Body of pancreas (tissue), 4 donors: ENCODE results near the gene ERBB3.

Experiments used
- POLR2A ChIP-seq, 3 donors: fragments of 450-650 bp; IDR thresholded peaks; one replicate each; pipeline ENCODE4 v1.6.1; 2016; ENCODE audit warnings: antibody characterized with exemption in 3 of 3, mild to moderate bottlenecking in 2 of 3
- TF ChIP-seq, protein P1 (sequence below), 7 experiments: fragments of 450-650 bp in 4 of 7; fragments of 200-600 bp in 3 of 7; sonication (generic) in 3 of 7; IDR thresholded peaks; one replicate each; pipeline ENCODE4 v1.5.1; 2016 to 2019; ENCODE audit warnings: antibody characterized with exemption in 7 of 7

DNA sequence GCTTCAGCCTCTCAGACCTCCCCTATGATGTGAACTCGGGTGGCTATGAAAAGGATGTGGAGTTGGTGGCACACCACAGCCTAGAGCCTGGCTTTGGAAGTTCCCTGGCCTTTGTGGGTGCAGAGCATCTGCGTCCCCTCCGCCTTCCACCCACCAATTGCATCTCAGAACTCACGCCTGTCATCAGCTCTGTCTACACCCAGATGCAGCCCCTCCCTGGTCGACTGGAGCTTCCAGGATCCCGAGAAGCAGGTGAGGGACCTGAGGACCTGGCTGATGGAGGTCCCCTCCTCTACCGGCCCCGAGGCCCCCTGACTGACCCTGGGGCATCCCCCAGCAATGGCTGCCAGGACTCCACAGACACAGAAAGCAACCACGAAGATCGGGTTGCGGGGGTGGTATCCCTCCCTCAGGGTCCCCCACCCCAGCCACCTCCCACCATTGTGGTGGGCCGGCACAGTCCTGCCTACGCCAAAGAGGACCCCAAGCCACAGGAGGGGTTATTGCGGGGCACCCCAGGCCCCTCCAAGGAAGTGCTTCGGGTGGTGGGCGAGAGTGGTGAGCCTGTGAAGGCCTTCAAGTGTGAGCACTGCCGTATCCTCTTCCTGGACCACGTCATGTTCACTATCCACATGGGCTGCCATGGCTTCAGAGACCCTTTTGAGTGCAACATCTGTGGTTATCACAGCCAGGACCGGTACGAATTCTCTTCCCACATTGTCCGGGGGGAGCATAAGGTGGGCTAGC lies 45.2 kb upstream of the ERBB3 start:
- TF ChIP-seq, protein P1, sequence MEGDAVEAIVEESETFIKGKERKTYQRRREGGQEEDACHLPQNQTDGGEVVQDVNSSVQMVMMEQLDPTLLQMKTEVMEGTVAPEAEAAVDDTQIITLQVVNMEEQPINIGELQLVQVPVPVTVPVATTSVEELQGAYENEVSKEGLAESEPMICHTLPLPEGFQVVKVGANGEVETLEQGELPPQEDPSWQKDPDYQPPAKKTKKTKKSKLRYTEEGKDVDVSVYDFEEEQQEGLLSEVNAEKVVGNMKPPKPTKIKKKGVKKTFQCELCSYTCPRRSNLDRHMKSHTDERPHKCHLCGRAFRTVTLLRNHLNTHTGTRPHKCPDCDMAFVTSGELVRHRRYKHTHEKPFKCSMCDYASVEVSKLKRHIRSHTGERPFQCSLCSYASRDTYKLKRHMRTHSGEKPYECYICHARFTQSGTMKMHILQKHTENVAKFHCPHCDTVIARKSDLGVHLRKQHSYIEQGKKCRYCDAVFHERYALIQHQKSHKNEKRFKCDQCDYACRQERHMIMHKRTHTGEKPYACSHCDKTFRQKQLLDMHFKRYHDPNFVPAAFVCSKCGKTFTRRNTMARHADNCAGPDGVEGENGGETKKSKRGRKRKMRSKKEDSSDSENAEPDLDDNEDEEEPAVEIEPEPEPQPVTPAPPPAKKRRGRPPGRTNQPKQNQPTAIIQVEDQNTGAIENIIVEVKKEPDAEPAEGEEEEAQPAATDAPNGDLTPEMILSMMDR (IDR thresholded peaks at IDR 0.05), result no peak
- TF ChIP-seq POLR2A (IDR thresholded peaks at IDR 0.05), result no peak
